Measurements from ENCODE around the gene PCSK6. TPM values are rescaled to one million over a fixed set of nuclear protein-coding genes. Genes with fewer than 3 reads are reported as not detected.
A peak's percentile ranks its signal among the peaks of the same experiment; 100 is the strongest.

PCSK6 gene
- total RNA-seq, 1 donor from 2014 or later: 1.1 TPM

DNA sequence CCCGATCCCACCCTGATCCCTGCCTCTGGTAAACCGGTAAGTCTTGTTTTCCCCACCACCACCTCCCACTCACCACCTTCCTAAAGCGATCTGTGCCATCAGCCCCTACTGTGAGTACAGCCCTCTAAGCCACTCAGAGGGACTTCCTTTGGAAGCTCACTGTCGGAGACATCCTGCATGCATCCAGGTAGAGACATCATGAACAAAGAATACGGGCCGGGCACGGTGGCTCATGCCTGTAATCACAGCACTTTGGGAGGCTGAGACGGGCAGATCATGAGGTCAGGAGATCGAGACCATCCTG lies 13.7 kb upstream of the PCSK6 start:
- DNase-seq (no peak), ATAC-seq (ENCODE audit: low read depth) (no peak)
- Mint-ChIP-seq H3K4me1 (peaks cover 13% of the 10 kb centered on the region), H3K27me3 (peaks cover 24% of the 10 kb centered on the region), H3K36me3 (ENCODE audit: low read depth) (no peaks in the 10 kb centered on the region), H3K9me3 (no peaks in the 10 kb centered on the region), H3K27ac (no peak overlapping the region), H3K4me3 (no peak overlapping the region)
- intact Hi-C loops (cut with micrococcal nuclease): loop anchor here (5.0 kb wide), 1 partner anchor 96 kb away; no protein-coding TSS in a partner anchor
- POLR2A ChIA-PET: no interaction called here
- TF ChIP-seq CTCF (IDR thresholded peaks at IDR 0.05): no peak
- CTCF ChIA-PET: interaction anchor here (1.1 kb wide), 1 partner anchor 10 kb away, joined by 5 read pairs; no protein-coding TSS in a partner anchor

- peaks cover 13% of the 10 kb centered on the region for H3K4me1 Mint-ChIP-seq
- no peak for TF ChIP-seq CTCF (IDR thresholded peaks at IDR 0.05)
- DNase-seq: no peak
- no peaks in the 10 kb centered on the region for H3K9me3 Mint-ChIP-seq
- ChIA-PET CTCF (interaction anchor here (0.6 to 1.9 kb wide), 8 partner anchors 127 to 214 kb away, joined by 3 to 9 read pairs (median 4); no protein-coding TSS in a partner anchor), POLR2A (no interaction called here)
- H3K4me3 Mint-ChIP-seq: no peak overlapping the region
- H3K27me3 Mint-ChIP-seq: peaks cover 26% of the 10 kb centered on the region
- intact Hi-C loops (cut with micrococcal nuclease): loop anchor here (1.0 to 5.0 kb wide), 2 partner anchors 95 to 202 kb away; no protein-coding TSS in a partner anchor
- no peaks in the 10 kb centered on the region for H3K36me3 Mint-ChIP-seq (ENCODE audit: low read depth)
- no peak for ATAC-seq (ENCODE audit: low read depth)
- no peak overlapping the region for H3K27ac Mint-ChIP-seq
These were observed 13.2 kb upstream of the PCSK6 start for GRCh38 chr15:101502572-101503295.

GRCh38 chr15:101501703-101502373 lies 12.3 kb upstream of the PCSK6 start:
- intact Hi-C loops (cut with micrococcal nuclease): loop anchor here (1.0 to 5.0 kb wide), 3 partner anchors 95 to 202 kb away; no protein-coding TSS in a partner anchor
- Mint-ChIP-seq H3K27ac (no peak overlapping the region), H3K4me3 (peak overlapping the region; percentile 61), H3K27me3 (peaks cover 34% of the 10 kb centered on the region), H3K36me3 (ENCODE audit: low read depth) (no peaks in the 10 kb centered on the region), H3K9me3 (no peaks in the 10 kb centered on the region), H3K4me1 (peaks cover 18% of the 10 kb centered on the region)
- ATAC-seq (ENCODE audit: low read depth) (peak; percentile 88), DNase-seq (peak; percentile 26)
- POLR2A ChIA-PET: no interaction called here
- no peak for TF ChIP-seq CTCF (IDR thresholded peaks at IDR 0.05)
- CTCF ChIA-PET: interaction anchor here (0.6 to 1.9 kb wide), 9 partner anchors 126 to 213 kb away, joined by 3 to 9 read pairs (median 4); no protein-coding TSS in a partner anchor

GRCh38 chr15:101500865-101501551 lies 11.5 kb upstream of the PCSK6 start:
- CTCF ChIA-PET: interaction anchor here (1.0 to 1.9 kb wide), 4 partner anchors 201 to 212 kb away, joined by 3 to 9 read pairs (median 4); no protein-coding TSS in a partner anchor
- Mint-ChIP-seq H3K4me1 (peaks cover 26% of the 10 kb centered on the region), H3K27ac (no peak overlapping the region), H3K27me3 (peaks cover 40% of the 10 kb centered on the region), H3K36me3 (ENCODE audit: low read depth) (no peaks in the 10 kb centered on the region), H3K4me3 (no peak overlapping the region), H3K9me3 (no peaks in the 10 kb centered on the region)
- intact Hi-C loops (cut with micrococcal nuclease): loop anchor here (2.0 to 5.0 kb wide), 2 partner anchors 94 to 140 kb away; no protein-coding TSS in a partner anchor
- no peak for TF ChIP-seq CTCF (IDR thresholded peaks at IDR 0.05)
- no peak for ATAC-seq (ENCODE audit: low read depth)
- POLR2A ChIA-PET: no interaction called here
- DNase-seq: no peak

Data from activated B cell treated with CpG ODN at 0.5 μM for 24 hours (primary cell).